RWPE2 (cell line): Measurements from ENCODE around the gene ARMC8.

ENCODE experiments used
- ATAC-seq: fragments of 200-7000 bp; cut with Tn5 transposase; 3 replicates; pipeline ENCODE4 v1.9.1; 2021; ENCODE audit warnings: low read depth
- DNase-seq: peaks from one replicate; pipeline ENCODE4 v3.0.0-alpha.2; 2020; ENCODE audit warnings: low spot score
- H3K27ac ChIP-seq: fragments of 450-650 bp; 2 replicates; pipeline ENCODE4 v1.5.1; 2017; ENCODE audit warnings: mild to moderate bottlenecking; ENCODE audit not compliant: poor library complexity, severe bottlenecking
- H3K27me3 ChIP-seq: fragments of 250-450 bp; sonication (Bioruptor Pico); 2 replicates; pipeline ENCODE4 v1.5.1; 2021; ENCODE audit warnings: mild to moderate bottlenecking, moderate library complexity; ENCODE audit not compliant: insufficient read depth, poor library complexity, severe bottlenecking
- H3K36me3 ChIP-seq: fragments of 250-450 bp; sonication (Bioruptor Pico); 2 replicates; pipeline ENCODE4 v1.5.1; 2020; ENCODE audit warnings: low read depth, mild to moderate bottlenecking, moderate library complexity
- H3K4me1 ChIP-seq: fragments of 250-450 bp; sonication (Bioruptor Pico); 2 replicates; pipeline ENCODE4 v1.5.1; 2021; ENCODE audit warnings: mild to moderate bottlenecking, moderate library complexity; ENCODE audit not compliant: insufficient read depth, poor library complexity, severe bottlenecking
- H3K4me3 ChIP-seq: fragments of 250-450 bp; sonication (Bioruptor Pico); 2 replicates; pipeline ENCODE4 v1.5.1; 2021; ENCODE audit warnings: mild to moderate bottlenecking, moderate library complexity; ENCODE audit not compliant: severe bottlenecking
- H3K9me3 ChIP-seq: fragments of 250-450 bp; sonication (Bioruptor Pico); 2 replicates; pipeline ENCODE4 v1.5.1; 2021; ENCODE audit warnings: mild to moderate bottlenecking, moderate library complexity; ENCODE audit not compliant: severe bottlenecking
- TF ChIP-seq, protein P1 (sequence below): fragments of 450-650 bp; IDR thresholded peaks from one replicate; pipeline ENCODE4 v1.5.1; 2017; ENCODE audit warnings: mild to moderate bottlenecking, moderate library complexity; ENCODE audit not compliant: poor library complexity, severe bottlenecking

The ARMC8 gene

GRCh38 chr3:138197058-138197457 lies 10.0 kb downstream of the ARMC8 start:
- no peak overlapping the region for H3K4me3 ChIP-seq
- no peaks in the 10 kb centered on the region for H3K9me3 ChIP-seq
- H3K27me3 ChIP-seq, result no peaks in the 10 kb centered on the region
- DNase-seq, result no peak
- H3K27ac ChIP-seq, result peak overlapping the region; percentile 73
- H3K36me3 ChIP-seq, result peaks cover 9% of the 10 kb centered on the region; the same call in 1 of the 2 replicates
- H3K4me1 ChIP-seq, result peaks cover 12% of the 10 kb centered on the region
- ATAC-seq, result peak; percentile 70; the same call in 2 of the 3 replicates
- TF ChIP-seq, protein P1, sequence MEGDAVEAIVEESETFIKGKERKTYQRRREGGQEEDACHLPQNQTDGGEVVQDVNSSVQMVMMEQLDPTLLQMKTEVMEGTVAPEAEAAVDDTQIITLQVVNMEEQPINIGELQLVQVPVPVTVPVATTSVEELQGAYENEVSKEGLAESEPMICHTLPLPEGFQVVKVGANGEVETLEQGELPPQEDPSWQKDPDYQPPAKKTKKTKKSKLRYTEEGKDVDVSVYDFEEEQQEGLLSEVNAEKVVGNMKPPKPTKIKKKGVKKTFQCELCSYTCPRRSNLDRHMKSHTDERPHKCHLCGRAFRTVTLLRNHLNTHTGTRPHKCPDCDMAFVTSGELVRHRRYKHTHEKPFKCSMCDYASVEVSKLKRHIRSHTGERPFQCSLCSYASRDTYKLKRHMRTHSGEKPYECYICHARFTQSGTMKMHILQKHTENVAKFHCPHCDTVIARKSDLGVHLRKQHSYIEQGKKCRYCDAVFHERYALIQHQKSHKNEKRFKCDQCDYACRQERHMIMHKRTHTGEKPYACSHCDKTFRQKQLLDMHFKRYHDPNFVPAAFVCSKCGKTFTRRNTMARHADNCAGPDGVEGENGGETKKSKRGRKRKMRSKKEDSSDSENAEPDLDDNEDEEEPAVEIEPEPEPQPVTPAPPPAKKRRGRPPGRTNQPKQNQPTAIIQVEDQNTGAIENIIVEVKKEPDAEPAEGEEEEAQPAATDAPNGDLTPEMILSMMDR, result no peak

- Histone ChIP-seq H3K27me3 (no peaks in the 10 kb centered on the region), H3K9me3 (no peaks in the 10 kb centered on the region), H3K4me3 (no peak overlapping the region), H3K4me1 (peaks cover 12% of the 10 kb centered on the region), H3K36me3 (peaks cover 9% of the 10 kb centered on the region; the same call in 1 of the 2 replicates), H3K27ac (no peak overlapping the region)
- TF ChIP-seq, protein P1, result no peak
- ATAC-seq (no peak), DNase-seq (no peak)
Measured at GRCh38 chr3:138197524-138197923, 10.4 kb downstream of the ARMC8 start.

- peaks cover 5% of the 10 kb centered on the region; the same call in 1 of the 2 replicates for H3K36me3 ChIP-seq
- ATAC-seq (no peak), DNase-seq (no peak)
- peaks cover 12% of the 10 kb centered on the region for H3K4me1 ChIP-seq
- no peak overlapping the region for H3K27ac ChIP-seq
- no peaks in the 10 kb centered on the region for H3K9me3 ChIP-seq
- no peaks in the 10 kb centered on the region for H3K27me3 ChIP-seq
- H3K4me3 ChIP-seq, result no peak overlapping the region
- TF ChIP-seq, protein P1, result no peak
Measured at GRCh38 chr3:138199851-138200250, 12.8 kb downstream of the ARMC8 start.

DNA sequence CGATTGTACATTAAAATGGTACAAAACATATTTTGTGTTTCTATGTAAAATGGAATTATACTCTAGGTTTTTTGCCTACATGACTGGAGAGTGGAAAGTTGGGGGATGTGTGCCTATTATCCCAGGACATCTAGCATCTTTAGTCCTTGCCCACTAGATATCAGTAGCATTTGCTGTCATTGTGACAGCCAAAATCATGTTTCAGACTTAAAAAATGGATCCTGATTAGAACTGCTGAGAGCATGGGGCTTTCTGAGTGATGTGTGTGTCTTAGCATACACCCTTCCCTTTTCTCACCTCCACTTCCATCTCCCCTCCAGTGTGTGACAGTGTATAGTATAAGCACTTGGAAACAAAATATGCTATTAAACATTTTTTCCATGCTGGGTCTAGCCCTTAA lies 13.3 kb downstream of the ARMC8 start:
- Histone ChIP-seq H3K27ac (no peak overlapping the region), H3K4me1 (peaks cover 9% of the 10 kb centered on the region), H3K36me3 (peaks cover 5% of the 10 kb centered on the region; the same call in 1 of the 2 replicates), H3K27me3 (no peaks in the 10 kb centered on the region), H3K9me3 (no peaks in the 10 kb centered on the region), H3K4me3 (no peak overlapping the region)
- TF ChIP-seq, protein P1, result no peak
- no peak for DNase-seq
- ATAC-seq, result no peak

DNA sequence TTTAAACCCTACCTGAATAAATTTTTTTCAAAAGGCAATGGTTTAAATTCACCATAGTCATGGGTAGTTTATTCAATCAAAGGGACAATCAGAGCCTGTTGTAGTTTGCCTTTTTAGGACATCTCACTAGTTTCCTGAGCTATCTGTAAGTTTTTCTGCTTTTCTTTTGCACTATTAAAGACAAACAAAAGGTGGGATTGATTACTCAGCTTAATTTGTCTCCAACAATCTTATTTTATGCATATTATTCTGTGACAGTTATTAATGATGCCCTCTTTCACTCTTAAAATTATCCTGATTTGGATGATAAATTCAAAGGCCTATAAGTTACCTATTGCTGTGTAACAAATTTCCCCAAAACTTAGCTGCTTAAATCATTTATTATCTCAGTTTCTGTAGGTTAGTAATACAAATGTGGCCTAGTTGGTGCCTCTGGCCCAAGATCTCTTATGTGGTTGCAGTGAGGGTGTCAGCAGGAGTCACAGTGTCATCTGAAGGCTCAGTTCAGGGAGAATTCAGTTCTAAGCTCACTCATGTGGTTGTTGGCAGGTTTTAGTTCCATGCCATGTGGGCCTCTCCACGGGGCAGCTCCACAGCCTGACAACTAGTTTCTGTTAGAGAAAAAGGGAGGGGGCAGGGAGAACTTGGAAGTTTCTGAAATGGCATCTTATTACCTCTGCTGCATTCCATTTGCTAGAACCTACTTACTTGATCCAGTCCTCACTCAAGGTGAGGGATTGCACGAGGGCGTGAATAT lies 16.0 kb downstream of the ARMC8 start:
- no peaks in the 10 kb centered on the region for H3K27me3 ChIP-seq
- H3K9me3 ChIP-seq, result no peaks in the 10 kb centered on the region
- no peak overlapping the region for H3K27ac ChIP-seq
- ATAC-seq (no peak), DNase-seq (no peak)
- H3K4me3 ChIP-seq, result no peak overlapping the region
- TF ChIP-seq, protein P1, result no peak
- 0 out of 2 replicates have a peak, but pooled peaks cover 4% of the 10 kb centered on the region for H3K36me3 ChIP-seq
- no peaks in the 10 kb centered on the region for H3K4me1 ChIP-seq
